ENCODE results near the gene GCGR.
"Not testable (repeated sequence)": the region's sequence is repeated elsewhere in the genome, so short reads cannot be mapped to it uniquely, and the experiment has no call there.

GCGR gene

DNA sequence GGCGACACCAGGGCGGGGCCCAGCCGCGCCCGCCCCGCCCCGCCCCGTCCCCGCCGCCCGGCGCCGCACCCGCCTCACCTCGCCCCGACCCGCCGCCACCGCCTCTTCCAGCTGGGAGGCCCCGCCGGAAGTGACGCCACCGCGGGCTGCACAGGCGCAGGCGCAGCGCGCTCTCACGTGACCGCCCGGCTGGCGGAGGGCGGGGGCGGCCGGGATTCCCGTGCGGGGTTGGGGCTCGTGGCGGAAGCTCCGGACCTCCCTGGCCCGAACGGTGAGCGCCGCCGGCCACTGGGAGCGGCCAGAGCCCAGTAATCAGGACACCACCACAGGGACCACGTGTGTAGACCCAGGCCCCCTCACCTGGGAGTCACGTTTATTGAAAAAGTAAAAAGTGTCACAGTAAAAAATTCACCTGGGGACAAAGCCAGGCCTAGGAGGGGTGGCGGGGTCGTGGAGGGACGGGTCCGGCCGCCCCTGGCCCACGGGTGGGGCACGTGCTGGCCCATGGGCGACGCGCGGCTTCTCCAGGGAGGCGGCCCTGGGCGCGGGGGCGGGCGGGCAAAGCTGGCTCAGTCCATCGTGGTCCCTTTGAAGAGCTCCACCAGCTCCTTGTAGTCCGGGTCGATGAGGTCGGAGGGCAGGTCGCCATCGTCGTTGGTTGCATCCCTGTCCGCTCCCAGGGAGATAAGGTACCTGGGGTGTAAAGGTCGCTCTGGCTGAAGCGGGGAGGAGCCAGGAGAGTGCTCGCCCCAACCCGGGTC lies 29.4 kb downstream of the GCGR start, which contains the start of gene MCRIP1:
TSS of gene MCRIP1 (minus strand) at position 132 of the 761 bp plus-strand sequence. CDS start 8,785 bp downstream, outside the sequence.
- DNase-seq, result peak; percentile 92 to 95

DNA sequence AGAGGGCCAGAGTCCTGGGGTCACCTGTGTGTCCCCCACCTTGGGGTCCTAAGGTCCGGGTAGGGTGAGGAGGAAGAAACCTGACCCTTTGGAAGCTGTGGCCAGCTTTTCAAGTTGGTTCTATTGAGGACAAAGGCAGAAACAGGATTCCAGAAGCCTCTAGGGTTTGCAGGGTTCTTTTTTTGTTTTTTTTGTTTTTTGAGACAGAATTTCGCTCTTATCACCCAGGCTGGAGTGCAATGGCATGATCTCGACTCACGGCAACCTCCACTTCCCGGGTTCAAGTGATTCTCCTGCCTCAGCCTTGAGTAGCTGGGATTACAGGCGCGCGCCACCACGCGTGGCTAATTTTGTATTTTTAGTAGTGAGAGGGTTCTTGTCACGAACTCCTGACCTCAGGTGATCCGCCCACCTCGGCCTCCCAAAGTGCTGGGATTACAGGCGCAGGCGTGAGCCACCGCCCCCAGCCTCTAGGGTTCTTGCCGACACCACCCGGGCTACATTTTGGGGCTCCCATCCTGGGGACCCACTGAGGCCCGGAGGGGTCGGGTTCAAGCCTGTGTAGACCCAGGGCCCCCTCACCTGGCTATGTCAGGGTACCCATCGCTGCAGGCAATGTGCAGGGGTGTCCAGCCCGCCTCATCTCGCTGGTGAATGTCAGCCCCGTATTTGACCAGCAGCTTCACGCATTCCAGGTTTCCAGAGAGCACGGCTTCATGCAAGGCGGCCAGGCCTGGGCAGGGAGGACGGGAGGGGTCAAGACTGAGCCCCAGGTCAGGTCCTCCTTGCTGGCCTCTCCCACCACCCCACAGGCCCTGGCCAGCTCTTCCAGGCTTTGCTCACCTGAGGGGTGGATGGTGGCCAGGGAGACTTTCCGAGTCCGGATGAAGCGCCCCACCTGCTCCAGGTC lies 30.2 kb downstream of the GCGR start:
- DNase-seq, result no peak

DNA sequence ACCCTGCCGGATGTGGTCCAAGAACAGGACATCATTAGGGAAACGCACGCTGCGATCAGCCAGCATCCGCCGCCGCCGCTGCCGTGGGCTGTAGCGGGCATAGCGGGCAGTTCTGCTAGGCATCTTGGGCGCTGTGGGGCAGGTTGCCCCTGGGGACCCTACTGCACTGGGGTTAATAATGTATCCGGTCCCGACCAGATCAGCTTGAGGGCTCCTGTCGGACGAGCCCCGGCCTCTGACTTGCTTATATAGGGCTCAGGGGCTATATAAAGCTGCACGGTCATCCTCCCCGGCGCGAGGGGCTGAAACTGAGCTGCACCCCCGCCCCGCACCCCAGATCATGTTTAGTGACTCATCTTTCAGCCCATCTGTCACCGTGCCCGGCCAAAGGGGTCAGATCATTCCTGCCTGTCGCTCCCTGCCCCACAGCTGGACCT lies 30.9 kb downstream of the GCGR start, which contains the start of gene PPP1R27:
TSS of gene PPP1R27 (minus strand) at position 220 of the 437 bp plus-strand sequence. CDS start at position 123, 97 bp downstream.
- no peak for DNase-seq

DNA sequence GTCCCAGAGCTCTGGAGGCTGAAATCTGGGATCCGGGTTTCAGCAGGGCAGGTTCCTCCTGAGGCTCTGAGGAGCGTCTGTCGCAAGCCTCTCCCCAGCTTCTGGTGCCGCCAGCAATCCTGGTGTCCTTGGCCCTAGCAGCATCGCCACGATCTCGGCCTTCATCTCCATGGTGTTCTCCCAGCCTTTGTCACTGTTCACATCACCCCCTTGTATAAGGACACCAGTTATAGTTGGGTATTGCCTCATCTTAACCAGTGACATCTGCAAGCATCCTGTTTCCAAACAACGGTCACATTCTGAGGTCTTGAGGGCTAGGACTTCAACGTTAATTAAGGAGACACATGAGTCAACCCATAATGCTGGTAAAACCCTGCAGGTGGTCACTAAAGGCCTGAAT lies 33.7 kb downstream of the GCGR start:
- peak in 1 of 2 donors; percentile 37 for DNase-seq

DNA sequence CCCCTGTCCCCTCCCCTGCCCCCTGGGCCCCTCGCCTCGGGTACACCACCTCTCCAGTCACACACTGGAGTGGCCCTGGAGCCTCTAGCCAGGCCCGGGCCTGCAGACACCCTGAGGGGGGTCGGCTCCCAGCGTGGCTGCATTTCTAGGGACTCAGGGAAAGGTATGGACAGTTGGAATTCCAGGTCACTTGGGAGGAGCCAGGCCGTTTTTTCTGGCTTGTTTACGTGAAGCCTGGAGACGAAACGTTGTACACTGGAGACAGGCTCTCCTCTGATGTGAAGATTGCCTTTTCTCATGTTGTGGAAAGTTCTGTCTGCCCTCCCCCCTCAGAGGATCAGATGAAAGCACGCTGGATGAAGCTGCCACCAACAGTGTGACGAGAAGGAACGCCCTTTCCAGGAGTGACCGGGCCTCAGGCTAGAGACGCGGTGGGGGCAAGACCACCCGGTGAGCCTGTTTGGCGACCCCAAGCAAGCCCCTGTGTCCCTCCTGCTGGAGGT lies 34.9 kb downstream of the GCGR start:
- no peak for DNase-seq

DNA sequence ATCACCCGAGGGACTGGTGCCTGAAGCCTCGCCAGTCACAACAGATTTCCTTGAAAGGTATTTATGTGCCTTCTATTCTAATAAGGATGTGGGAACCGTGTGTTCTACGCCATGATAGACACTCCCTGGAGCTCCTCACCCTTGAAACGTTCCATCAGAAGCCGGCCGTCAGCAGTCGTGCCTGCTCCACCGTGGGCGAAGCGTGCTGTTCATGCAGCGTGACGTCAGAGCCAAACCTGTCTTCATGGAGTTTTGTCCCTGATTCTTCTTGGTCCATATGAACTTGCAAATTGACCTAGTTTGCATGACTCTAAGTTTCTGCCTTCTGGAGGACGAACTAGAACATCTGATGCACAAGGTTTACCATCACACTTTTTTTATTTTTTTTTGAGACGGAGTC lies 35.4 kb downstream of the GCGR start:
- no peak for DNase-seq

DNA sequence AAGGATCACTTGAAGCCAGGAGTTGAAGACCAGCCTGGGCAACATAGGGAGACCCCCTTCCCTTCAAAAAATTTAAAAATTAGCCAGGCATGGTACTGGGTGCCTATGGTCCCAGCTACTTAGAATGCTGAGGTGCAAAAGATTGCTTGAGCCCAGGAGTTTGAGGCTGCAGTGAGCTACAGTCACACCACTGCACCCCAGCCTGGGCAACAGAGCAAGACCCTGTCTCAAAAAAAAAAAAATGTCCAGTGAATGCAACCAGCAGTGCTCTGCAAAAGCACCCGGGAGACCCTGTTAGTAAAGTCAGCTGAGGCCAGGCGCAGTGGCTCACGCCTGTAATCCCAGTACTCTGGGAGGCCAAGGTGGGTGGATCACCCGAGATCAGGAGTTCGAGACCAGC lies 36.1 kb downstream of the GCGR start:
- DNase-seq, result not testable (repeated sequence)

DNA sequence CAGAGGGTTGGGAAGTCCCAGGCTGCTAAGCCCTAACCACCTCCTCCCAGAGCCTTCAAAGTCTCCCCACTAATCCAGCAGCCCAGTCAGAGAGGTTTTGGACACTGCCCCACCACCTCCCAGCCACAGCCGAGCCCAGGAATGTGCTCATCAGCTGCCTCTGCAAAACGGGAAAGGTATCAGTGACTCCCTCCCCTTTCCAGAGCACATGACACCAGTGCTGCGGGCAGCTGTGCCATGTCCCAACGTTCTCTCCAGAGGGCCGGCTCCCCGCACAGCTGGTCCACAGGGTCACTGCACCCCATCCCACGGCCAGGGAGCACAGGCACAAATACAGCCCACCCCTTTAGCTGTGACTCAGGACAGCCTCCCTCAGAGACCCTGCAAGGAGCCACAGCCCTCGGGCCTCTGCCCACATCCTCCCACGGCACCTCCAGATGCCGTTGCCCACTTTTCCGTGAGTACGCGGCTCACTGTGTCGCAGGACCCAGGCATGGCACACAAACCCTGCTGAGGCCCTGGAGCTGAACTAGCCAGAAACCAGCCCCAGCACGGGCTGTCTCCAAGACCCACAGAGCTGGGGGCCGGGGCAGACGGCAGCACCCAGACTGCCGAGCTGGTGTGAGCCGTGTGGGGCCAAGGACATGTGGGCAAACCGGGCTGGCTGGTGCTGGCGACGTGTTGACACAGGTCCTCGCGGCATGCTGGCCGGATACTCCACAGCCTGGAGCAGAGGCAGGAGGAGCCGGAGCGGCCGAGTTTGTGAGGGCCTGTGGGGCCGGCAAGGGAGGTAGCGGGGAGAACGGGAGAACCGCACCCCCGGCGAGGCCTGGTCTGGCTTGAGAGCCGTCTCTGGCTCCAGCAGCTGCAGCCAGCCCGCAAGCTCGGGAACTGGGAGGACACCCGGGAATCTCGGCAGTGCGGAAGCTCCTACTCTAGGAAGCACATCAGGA lies 37.2 kb downstream of the GCGR start:
- no peak for DNase-seq

DNA sequence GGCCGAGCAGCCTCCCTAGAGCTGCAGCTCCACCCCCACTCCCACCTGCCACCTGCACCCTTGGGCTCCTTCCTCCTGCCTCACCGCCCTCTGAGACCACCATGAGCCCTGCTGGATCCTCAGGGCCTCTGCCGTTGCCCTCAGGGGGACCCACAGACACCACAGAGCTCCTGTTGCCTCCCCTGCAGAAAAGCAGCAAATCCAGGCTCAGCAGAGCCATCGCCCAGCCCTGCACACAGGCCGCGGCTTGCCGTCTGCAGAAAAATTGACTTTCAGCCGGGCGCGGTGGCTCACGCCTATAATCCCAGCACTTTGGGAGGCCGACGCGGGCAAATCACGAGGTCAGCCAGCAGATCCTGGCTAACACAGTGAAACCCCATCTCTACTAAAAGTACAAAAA lies 37.9 kb downstream of the GCGR start:
- no peak for DNase-seq

DNA sequence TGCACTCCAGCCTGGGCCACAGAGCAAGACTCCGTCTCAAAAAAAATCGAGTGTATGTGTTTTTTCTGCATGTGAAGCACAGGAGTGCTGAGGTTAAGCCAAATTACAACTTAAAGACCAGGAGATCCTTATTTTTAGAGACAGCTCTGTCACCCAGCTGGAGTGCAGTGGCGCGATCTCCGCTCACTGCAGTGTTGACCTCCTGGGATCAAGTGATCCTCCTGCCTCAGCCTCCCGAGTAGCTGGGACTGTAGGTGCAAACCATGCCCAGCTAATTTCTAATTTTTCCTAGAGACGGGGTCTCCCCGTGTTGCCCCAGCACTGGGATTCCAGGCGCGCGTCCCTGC lies 38.4 kb downstream of the GCGR start:
- DNase-seq, result no peak

DNA sequence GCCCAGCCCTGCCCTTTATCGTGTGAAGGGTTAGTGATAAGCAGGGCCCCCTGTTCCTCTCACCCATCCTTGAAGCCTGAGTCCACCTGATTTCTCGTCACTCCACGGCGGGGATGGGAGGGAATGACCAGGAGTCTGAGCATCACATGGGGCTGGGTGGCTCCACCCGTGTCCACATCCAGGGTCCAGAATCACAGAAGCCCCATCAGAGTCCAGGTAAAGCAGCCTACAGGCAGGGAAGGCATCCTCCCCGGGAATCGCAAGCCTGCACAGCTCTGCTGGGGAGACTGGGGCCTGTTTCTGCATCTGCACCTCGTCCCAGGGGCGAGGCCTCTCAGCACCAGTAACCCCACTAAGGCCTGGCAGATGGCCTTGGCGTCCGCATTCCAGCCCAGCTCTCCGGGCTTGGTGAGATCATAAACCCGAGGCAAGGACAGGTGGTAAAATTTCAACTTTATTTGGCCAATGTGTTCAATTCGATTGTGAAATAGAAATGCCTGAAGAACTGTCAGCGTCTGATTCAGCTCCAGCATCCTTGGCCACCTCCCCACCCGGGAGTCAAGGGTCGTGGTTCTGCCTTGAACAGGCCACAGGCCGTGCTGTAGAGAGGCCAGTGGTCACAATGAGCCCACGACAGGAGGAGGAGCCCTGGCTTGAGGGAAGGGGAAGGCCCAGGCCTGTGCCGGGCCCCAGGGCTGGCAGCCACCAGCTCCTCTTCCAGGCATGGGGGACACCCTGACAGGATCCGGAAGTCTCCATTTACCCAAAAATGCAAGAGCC lies 39.0 kb downstream of the GCGR start:
- DNase-seq, result no peak

DNA sequence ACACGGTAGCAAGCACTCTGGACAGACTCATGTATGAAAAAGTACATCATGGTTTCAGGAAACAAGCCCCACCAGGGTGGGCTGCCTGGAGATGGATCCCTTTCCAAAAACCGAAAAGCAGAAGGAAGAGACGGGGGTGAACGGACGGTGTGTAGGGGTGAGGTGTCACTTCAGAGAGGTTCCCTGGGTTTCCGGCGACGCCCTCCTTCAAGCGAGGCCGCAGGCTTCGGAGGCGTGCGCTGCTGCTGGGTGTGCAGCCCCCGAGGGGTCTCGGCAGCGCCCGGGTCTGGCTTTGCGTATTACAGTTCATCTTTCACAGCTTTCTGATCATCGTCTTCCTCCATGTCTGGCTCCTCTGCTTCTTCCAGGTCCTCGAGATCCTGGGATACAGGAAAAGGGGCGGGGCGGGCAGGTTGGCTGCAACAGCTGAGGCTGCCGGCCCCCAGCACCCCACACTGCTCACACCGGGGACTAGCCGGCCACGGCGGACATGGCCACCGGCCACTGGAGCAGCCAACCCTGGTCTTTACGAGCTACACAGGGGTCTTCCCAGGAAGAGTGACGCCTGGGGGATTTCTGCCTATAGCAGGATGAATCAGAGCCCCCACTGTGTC lies 39.9 kb downstream of the GCGR start:
- DNase-seq, result no peak

DNA sequence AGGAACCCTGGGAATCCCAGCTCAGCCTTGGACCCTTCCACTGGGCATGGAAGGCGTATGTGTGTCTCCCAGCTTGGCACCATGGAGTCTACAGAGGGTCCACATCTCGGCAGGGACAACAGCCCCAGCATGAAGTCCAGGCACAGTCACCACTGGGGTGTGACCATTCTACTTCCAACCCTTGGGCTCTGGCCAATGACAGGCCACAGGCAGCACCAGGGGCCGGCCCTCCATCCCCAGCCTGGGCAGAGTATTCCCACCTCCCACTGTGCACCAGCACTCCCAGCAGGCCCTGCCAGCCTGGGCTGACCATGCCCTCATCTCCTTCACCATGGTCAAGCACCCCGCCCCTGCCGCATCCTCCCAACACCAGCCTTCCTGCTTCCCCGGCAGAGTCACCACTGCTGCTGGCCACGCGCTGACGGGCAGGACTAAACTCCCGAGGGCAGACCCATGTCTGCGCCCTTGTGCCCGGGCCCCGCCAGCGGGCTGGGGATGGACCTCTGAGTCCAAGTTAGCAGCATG lies 40.4 kb downstream of the GCGR start:
- no peak for DNase-seq

DNA sequence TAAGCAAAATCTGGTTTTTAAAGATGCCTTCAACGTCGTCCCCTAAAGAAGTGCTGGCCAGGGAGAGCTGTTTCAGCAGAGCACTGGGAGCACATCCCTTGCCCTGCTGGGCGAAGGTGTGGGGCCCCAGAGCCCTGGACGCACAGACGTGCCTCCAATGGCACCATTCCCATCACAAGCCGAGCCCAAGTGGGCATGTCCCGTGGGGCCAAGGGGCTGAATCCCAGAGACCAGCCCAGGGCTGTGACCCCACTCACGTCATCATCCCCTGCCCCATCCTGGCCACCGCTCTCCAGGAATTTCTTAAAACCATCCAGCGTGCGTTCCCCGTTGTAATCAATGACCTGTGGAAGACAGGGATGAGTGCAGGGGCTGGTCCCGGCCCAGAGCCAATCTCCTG lies 40.9 kb downstream of the GCGR start:
- no peak for DNase-seq

DNA sequence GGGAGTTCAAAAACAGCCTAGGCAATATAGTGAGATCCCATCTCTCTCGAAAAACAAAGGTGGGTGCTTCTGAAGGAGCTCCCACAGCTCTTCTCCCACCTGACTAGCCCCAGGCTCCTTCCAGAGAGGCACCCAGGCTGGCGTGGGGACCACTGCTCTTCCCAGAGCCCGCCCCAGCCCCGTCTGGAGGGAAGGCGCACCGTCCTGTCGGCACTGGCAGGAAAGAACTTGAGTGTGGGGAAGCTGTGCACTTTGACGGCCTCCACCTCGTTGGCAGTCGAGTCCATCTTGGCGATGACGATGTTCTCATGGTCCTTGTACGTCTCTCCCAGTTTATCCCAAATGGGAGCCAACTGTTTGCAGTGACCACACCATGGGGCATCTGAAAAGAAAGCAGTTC lies 41.4 kb downstream of the GCGR start:
- DNase-seq, result no peak

DNA sequence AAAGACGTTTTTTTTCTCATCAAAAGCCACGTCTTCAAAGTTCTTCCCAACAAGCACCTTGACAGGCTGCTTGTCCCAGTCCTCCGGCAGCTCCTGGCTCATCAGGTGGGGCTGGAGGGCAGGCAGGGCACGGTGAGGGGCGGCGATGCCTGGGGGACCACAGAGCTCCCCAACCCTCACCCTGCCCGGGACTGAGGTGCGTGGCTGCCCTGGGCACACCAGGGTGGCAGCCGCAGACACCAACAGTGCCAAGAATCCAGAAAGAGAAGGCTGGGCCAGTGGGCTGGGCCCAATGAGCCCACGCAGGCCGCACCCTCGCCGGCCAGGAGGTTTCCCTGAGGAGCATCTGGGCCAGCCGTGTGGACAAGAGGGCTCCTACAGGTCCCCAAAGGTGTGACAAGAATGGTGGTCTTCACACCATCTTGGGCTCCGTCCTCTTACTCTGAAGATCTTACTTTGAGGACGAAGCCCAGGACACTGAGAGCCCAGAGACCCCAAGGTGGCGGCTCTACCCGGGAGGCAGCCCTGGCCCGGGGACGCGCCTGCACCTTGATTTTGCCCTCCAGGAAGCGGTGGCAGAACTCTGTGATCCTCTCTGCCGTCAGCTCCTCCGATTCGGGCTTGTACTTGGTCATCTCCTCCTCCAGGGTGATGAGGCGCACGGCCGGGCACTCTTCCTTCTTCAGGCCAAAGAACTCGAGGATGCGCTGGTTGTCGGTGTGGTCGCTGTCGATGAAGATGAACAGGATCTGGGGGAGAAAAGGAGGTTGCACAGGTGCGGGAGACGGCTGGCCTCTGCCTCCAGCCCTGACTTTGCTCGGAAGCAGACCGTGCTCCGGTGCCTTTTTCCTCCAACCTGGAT lies 42.2 kb downstream of the GCGR start:
- no peak for DNase-seq

DNA sequence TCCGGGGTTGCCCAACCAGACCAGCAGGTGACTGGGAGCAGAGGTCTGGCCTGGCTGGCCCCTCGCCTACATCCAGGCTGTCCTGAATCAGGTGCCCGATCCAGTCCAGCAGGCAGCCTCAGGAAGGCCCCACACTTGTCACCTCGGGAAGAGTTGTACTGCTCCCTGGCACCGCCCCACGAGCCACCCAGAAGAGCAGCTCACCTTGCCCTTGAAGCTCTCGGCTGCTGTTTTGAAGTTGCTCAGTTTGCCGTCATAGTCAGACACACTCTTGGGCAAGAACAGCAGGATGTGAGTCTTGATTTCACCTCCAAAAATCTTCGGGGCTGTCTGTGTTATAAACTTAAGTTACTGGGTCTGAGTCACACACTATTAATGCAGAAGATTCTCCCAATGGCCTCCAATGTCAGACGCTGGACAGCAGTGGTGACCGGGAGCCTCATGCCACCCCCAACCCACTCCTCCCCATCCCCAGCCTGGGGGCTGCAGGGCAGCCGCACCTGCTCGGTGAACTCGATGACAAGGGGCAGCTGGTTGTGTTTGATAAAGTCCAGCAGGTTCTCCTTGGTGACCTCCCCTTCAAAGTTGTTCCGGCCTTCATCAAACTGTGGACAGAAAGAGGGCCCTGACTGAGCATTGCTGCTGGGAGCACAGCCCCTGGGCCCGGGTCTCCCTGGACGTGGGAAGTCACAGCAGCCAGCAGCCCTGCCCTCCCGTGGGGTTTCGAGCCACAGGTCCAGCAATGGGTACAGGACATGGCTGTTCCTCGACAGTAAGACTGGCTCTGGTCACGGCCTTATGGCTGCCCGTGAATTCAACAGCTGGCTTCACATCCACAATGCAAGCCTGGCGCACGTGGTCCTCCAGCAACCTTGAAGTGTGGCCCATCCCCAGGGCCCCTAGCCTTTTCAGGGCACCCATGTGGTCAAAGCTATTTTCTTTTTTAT lies 43.1 kb downstream of the GCGR start:
- DNase-seq, result no peak

DNA sequence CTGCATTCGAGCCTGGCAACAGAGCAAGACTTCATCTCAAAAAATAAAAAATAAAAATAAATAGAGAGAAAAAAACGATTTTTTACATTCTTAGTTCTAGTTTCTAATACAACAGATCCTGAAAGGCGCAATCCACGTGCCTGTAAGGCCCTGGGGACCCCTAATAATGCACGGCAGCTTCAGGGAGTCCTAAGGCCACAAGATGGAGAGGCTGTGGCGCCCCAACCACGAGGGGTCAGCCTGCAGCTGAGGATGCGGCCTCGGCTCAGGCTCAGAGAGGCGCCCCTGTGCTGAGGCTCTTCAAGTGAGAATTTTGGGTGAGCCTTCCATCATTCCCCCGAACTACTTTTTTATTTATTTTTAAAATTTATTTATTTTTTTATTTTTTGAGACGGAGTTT lies 45.5 kb downstream of the GCGR start:
- DNase-seq, result no peak

DNA sequence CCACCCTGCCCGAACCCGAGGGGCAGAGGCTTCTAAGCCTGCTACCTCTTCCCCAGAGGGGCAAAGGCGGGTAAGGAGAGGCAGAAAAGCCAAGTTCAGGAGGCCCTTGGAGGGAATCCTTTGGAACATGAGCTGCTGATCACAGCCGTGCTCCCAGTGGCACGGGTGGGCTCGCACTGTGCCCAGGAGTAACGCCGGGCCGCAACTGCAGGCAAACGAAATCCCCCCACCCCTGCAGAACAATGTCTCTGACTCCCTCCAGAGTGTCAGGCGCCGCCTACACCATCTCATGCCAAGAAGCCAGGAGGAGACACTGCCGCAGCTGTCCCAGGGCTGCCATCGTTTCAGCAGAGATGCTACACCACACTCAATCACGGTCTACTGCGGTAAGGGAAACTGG lies 47.5 kb downstream of the GCGR start:
- no peak for DNase-seq
